Natural killer cell (primary cell): ENCODE data around the gene LIMK1. TPM values are rescaled to one million over a fixed set of nuclear protein-coding genes. Genes with fewer than 3 reads are reported as not detected.
A peak's percentile ranks its signal among the peaks of the same experiment; 100 is the strongest.

Experiments used
- ATAC-seq, 3 donors: fragments of 150-1000 bp in 2 of 3; fragments of 200-7000 bp in 1 of 3; cut with Tn5 transposase; 1 replicate in 1 of 3; 2 replicates in 2 of 3; pipeline ENCODE4 v1.10.0; 2021; ENCODE audit warnings: mild to moderate bottlenecking in 2 of 3, moderate library complexity in 2 of 3
- DNase-seq, 2 donors: peaks; one replicate each; pipeline versions ENCODE4 v3.0.0 to v3.0.0-alpha.2; 2013 to 2021; ENCODE audit warnings: mixed read lengths in 1 of 2
- H3K27ac ChIP-seq: one replicate; pipeline ENCODE4 v1.5.1; 2013; ENCODE audit warnings: mild to moderate bottlenecking, low read length
- H3K27me3 ChIP-seq: one replicate; pipeline ENCODE4 v1.6.1; 2013; ENCODE audit warnings: low read length; ENCODE audit not compliant: control insufficient read depth, insufficient read depth
- H3K36me3 ChIP-seq: one replicate; pipeline ENCODE4 v1.6.1; 2013; ENCODE audit warnings: low read length; ENCODE audit not compliant: control insufficient read depth, insufficient read depth
- H3K4me1 ChIP-seq: one replicate; pipeline ENCODE4 v1.6.1; 2013; ENCODE audit warnings: low read length; ENCODE audit not compliant: control insufficient read depth, insufficient read depth
- H3K4me3 ChIP-seq: one replicate; pipeline ENCODE4 v1.5.1; 2013; ENCODE audit warnings: low read length
- H3K9me3 ChIP-seq: one replicate; pipeline ENCODE4 v1.6.1; 2013; ENCODE audit warnings: low read length; ENCODE audit not compliant: control insufficient read depth, insufficient read depth
- H3K27ac Mint-ChIP-seq, 2 donors: one replicate each; pipeline ENCODE4 v1.8.0; 2022; ENCODE audit warnings: mild to moderate bottlenecking in 2 of 2, mixed read lengths in 2 of 2, moderate library complexity in 1 of 2
- H3K27me3 Mint-ChIP-seq, 2 donors: one replicate each; pipeline ENCODE4 v1.8.0; 2022; ENCODE audit warnings: low read depth in 2 of 2, mixed read lengths in 2 of 2
- H3K36me3 Mint-ChIP-seq: one replicate; pipeline ENCODE4 v1.8.0; 2022; ENCODE audit warnings: mixed read lengths
- H3K4me1 Mint-ChIP-seq, 2 donors: one replicate each; pipeline ENCODE4 v1.8.0; 2022; ENCODE audit warnings: mixed read lengths in 2 of 2
- H3K4me3 Mint-ChIP-seq: one replicate; pipeline ENCODE4 v1.8.0; 2022; ENCODE audit warnings: mild to moderate bottlenecking, moderate library complexity, mixed read lengths
- H3K9me3 Mint-ChIP-seq, 2 donors: one replicate each; pipeline ENCODE4 v1.8.0; 2022; ENCODE audit warnings: mixed read lengths in 2 of 2
- CTCF ChIP-seq: fragments of 200-600 bp; IDR thresholded peaks from one replicate; pipeline ENCODE4 v1.8.0; 2022; ENCODE audit warnings: antibody characterized with exemption
- WGBS: methylation state at CpG from one replicate; pipeline ENCODE4 v1.1.7; 2013; ENCODE audit warnings: missing lambda C conversion rate; ENCODE audit not compliant: insufficient coverage; 5-methylcytosine and 5-hydroxymethylcytosine counted together
- intact Hi-C: fragments of 100-400 bp; cut with micrococcal nuclease; formaldehyde crosslinking; loops from one replicate; pipeline ENCODE4 v1.14.2; 2022
- total RNA-seq, 4 donors: library from RNA; stranded (reverse); fragments of 120-200 nt in 1 of 4; gene quantifications; one replicate each; pipeline versions ENCODE4 v1.2.3 to v1.2.4, GENCODE V29; 2013 to 2022

Gene LIMK1
- total RNA-seq, 3 donors from 2014 or later (not counting 1 experiment from before 2014, with no cell fraction given): 54.0 to 66.0 (median 55.0) TPM

GRCh38 chr7:74130518-74130917 is 46.9 kb downstream of the LIMK1 start:
- Histone ChIP-seq H3K27ac (no peak overlapping the region), H3K4me3 (no peak overlapping the region), H3K4me1 (no peaks in the 10 kb centered on the region), H3K9me3 (no peaks in the 10 kb centered on the region), H3K27me3 (no peaks in the 10 kb centered on the region), H3K36me3 (no peaks in the 10 kb centered on the region)
- Mint-ChIP-seq H3K9me3 (no peaks in the 10 kb centered on the region), H3K27me3 (no peaks in the 10 kb centered on the region), H3K36me3 (no peaks in the 10 kb centered on the region), H3K4me1 (no peaks in the 10 kb centered on the region), H3K4me3 (no peak overlapping the region), H3K27ac (no peak overlapping the region)
- ATAC-seq (no peak), DNase-seq (no peak)
- intact Hi-C loops: no loop called here
- TF ChIP-seq CTCF: no peak
- 89% methylated on average over 4 of the region's 4 CpGs for WGBS

GRCh38 chr7:74134117-74134620 is 50.6 kb downstream of the LIMK1 start:
- Mint-ChIP-seq H3K4me1 (no peaks in the 10 kb centered on the region), H3K4me3 (no peak overlapping the region), H3K36me3 (no peaks in the 10 kb centered on the region), H3K27me3 (no peaks in the 10 kb centered on the region), H3K9me3 (no peaks in the 10 kb centered on the region), H3K27ac (no peak overlapping the region)
- Histone ChIP-seq H3K27me3 (no peaks in the 10 kb centered on the region), H3K9me3 (no peaks in the 10 kb centered on the region), H3K36me3 (no peaks in the 10 kb centered on the region), H3K4me1 (no peaks in the 10 kb centered on the region), H3K4me3 (no peak overlapping the region), H3K27ac (no peak overlapping the region)
- 79% methylated on average over 7 of the region's 8 CpGs for WGBS
- intact Hi-C loops: no loop called here
- peak in 1 of 3 donors; percentile 18 for ATAC-seq
- DNase-seq: no peak
- TF ChIP-seq CTCF: no peak

- H3K36me3 Mint-ChIP-seq: no peaks in the 10 kb centered on the region
- WGBS: 91% methylated on average over 12 of the region's 12 CpGs
- intact Hi-C loops: no loop called here
- DNase-seq: peak in 1 of 2 donors; percentile 13
- Histone ChIP-seq H3K9me3 (no peaks in the 10 kb centered on the region), H3K4me1 (no peaks in the 10 kb centered on the region), H3K4me3 (no peak overlapping the region), H3K27me3 (no peaks in the 10 kb centered on the region), H3K27ac (no peak overlapping the region), H3K36me3 (no peaks in the 10 kb centered on the region)
- no peak overlapping the region for H3K27ac Mint-ChIP-seq
- H3K4me3 Mint-ChIP-seq: no peak overlapping the region
- no peaks in the 10 kb centered on the region for H3K9me3 Mint-ChIP-seq
- no peak for ATAC-seq
- no peaks in the 10 kb centered on the region for H3K4me1 Mint-ChIP-seq
- TF ChIP-seq CTCF: no peak
- H3K27me3 Mint-ChIP-seq: no peaks in the 10 kb centered on the region
These were observed 54.8 kb downstream of the LIMK1 start for GRCh38 chr7:74138334-74138867.
